Stimulated activated CD4-positive, alpha-beta T cell treated with anti-CD3 and anti-CD28 coated beads, Interleukin-1b, Interleukin-23, amount 100 ng/mL, for 1 hour (primary cell): Measurements from ENCODE around the gene DMRTC2.
"Not testable (repeated sequence)": the region's sequence is repeated elsewhere in the genome, so short reads cannot be mapped to it uniquely, and the experiment has no call there.

Experiments
- DNase-seq, 2 donors: peaks; one replicate each; pipeline ENCODE4 v3.0.0-alpha.2; 2020; ENCODE audit warnings: low read depth in 2 of 2

The DMRTC2 gene

GRCh38 chr19:41871573-41872383 lies 26.9 kb downstream of the DMRTC2 start:
- no peak for DNase-seq

- DNase-seq, result no peak
Observed at GRCh38 chr19:41872384-41872774, 27.5 kb downstream of the DMRTC2 start.

- DNase-seq, result no peak
Observed at GRCh38 chr19:41872775-41873647, 28.2 kb downstream of the DMRTC2 start.

GRCh38 chr19:41875973-41876372 lies 31.1 kb downstream of the DMRTC2 start:
- not testable (repeated sequence) for DNase-seq

- no peak for DNase-seq
Observed at GRCh38 chr19:41876847-41877832, 32.3 kb downstream of the DMRTC2 start, which contains the start of gene CD79A. CD79A (plus strand) TSS chr19:41877279; CDS start chr19:41877305, 26 bp downstream.

GRCh38 chr19:41877916-41878905 lies 33.4 kb downstream of the DMRTC2 start:
- DNase-seq, result no peak

- no peak for DNase-seq
Observed at GRCh38 chr19:41879080-41879479, 34.2 kb downstream of the DMRTC2 start.

GRCh38 chr19:41879670-41880328 lies 35.0 kb downstream of the DMRTC2 start:
- no peak for DNase-seq

- DNase-seq, result no peak
Observed at GRCh38 chr19:41880329-41880708, 35.5 kb downstream of the DMRTC2 start.

GRCh38 chr19:41882568-41883462 lies 38.0 kb downstream of the DMRTC2 start, which contains the start of gene ARHGEF1:
ARHGEF1 (plus strand) TSS chr19:41883184; CDS start chr19:41888083, 4,899 bp downstream.
- no peak for DNase-seq

- DNase-seq, result no peak
Observed at GRCh38 chr19:41883463-41883820, 38.6 kb downstream of the DMRTC2 start.

- peak; percentile 73 to 78 for DNase-seq
Observed at GRCh38 chr19:41883821-41884733, 39.2 kb downstream of the DMRTC2 start.

- DNase-seq, result peak in 1 of 2 donors; percentile 34
Observed at GRCh38 chr19:41886761-41887710, 42.2 kb downstream of the DMRTC2 start.

- DNase-seq, result peak; percentile 65 to 78
Observed at GRCh38 chr19:41887711-41888382, 43.0 kb downstream of the DMRTC2 start.

- DNase-seq, result no peak
Observed at GRCh38 chr19:41888926-41889325, 44.1 kb downstream of the DMRTC2 start.

GRCh38 chr19:41889896-41890295 lies 45.1 kb downstream of the DMRTC2 start:
- no peak for DNase-seq
